SK-N-SH treated with all-trans-retinoic acid at 6 μM for 48 hours (cell line): ENCODE data around the gene TMEM40.

ENCODE experiments used
- ATAC-seq: fragments of 200-7000 bp; cut with Tn5 transposase; 3 replicates; pipeline ENCODE4 v1.9.1; 2020; ENCODE audit warnings: mild to moderate bottlenecking, moderate library complexity
- ARNTL ChIP-seq: fragments of 450-650 bp; formaldehyde crosslinking; IDR thresholded peaks from 2 replicates; pipeline ENCODE4 v1.5.0; 2020; ENCODE audit warnings: low read depth, mild to moderate bottlenecking, moderate library complexity, borderline replicate concordance
- BACH2 ChIP-seq: fragments of 250-450 bp; sonication (Bioruptor Pico); IDR thresholded peaks from 2 replicates; pipeline ENCODE4 v1.9.0; 2021; ENCODE audit warnings: mild to moderate bottlenecking, borderline replicate concordance
- CREB5 ChIP-seq: fragments of 250-450 bp; sonication (Bioruptor Pico); IDR thresholded peaks from 2 replicates; pipeline ENCODE4 v1.5.1; 2020; ENCODE audit warnings: low read depth, mild to moderate bottlenecking, moderate library complexity
- CSDC2 ChIP-seq: fragments of 250-450 bp; sonication (Bioruptor Pico); IDR thresholded peaks from 2 replicates; pipeline ENCODE4 v1.5.0; 2020; ENCODE audit warnings: mild to moderate bottlenecking, moderate library complexity
- CSRNP3 ChIP-seq: fragments of 250-450 bp; sonication (Bioruptor Pico); IDR thresholded peaks from 2 replicates; pipeline ENCODE4 v1.5.1; 2021; ENCODE audit warnings: mild to moderate bottlenecking, moderate library complexity
- ESRRG ChIP-seq: fragments of 250-450 bp; sonication (Bioruptor Pico); IDR thresholded peaks from 2 replicates; pipeline ENCODE4 v1.6.1; 2021; ENCODE audit warnings: mild to moderate bottlenecking
- ISL1 ChIP-seq: fragments of 250-450 bp; sonication (Bioruptor Pico); IDR thresholded peaks from 2 replicates; pipeline ENCODE4 v2.1.2; 2022; ENCODE audit warnings: mild to moderate bottlenecking, moderate library complexity
- OSR1 ChIP-seq: fragments of 250-450 bp; sonication (Bioruptor Pico); IDR thresholded peaks from 2 replicates; pipeline ENCODE4 v1.8.0; 2022; ENCODE audit warnings: moderate library complexity, mild to moderate bottlenecking, inconsistent platforms
- PATZ1 ChIP-seq: fragments of 250-450 bp; sonication (Bioruptor Pico); IDR thresholded peaks from 2 replicates; pipeline ENCODE4 v1.8.0; 2020; ENCODE audit warnings: mild to moderate bottlenecking, moderate library complexity, borderline replicate concordance
- POU6F1 ChIP-seq: fragments of 250-450 bp; sonication (Bioruptor Pico); IDR thresholded peaks from 2 replicates; pipeline ENCODE4 v1.8.0; 2021; ENCODE audit warnings: low read depth, mild to moderate bottlenecking, moderate library complexity, borderline replicate concordance
- PPARA ChIP-seq: fragments of 250-450 bp; sonication (Bioruptor Pico); IDR thresholded peaks from 2 replicates; pipeline ENCODE4 v1.5.0; 2020; ENCODE audit warnings: mild to moderate bottlenecking, borderline replicate concordance
- RARB ChIP-seq: fragments of 250-450 bp; sonication (Bioruptor Pico); IDR thresholded peaks from 2 replicates; pipeline ENCODE4 v1.8.0; 2021; ENCODE audit warnings: mild to moderate bottlenecking, moderate library complexity
- SNAI2 ChIP-seq: fragments of 250-450 bp; sonication (Bioruptor Pico); IDR thresholded peaks from 2 replicates; pipeline ENCODE4 v1.5.0; 2020; ENCODE audit warnings: mild to moderate bottlenecking, moderate library complexity
- TCF4 ChIP-seq: fragments of 250-450 bp; sonication (Bioruptor Pico); IDR thresholded peaks from 2 replicates; pipeline ENCODE4 v1.8.0; 2021; ENCODE audit warnings: mild to moderate bottlenecking, moderate library complexity, borderline replicate concordance
- TOX ChIP-seq: fragments of 250-450 bp; sonication (Bioruptor Pico); IDR thresholded peaks from 2 replicates; pipeline ENCODE4 v1.8.0; 2021; ENCODE audit warnings: mild to moderate bottlenecking, moderate library complexity, borderline replicate concordance
- TSHZ2 ChIP-seq: fragments of 250-450 bp; sonication (Bioruptor Pico); IDR thresholded peaks from 2 replicates; pipeline ENCODE4 v1.5.0; 2020; ENCODE audit warnings: mild to moderate bottlenecking, moderate library complexity
- ZC3H10 ChIP-seq: fragments of 250-450 bp; sonication (Bioruptor Pico); IDR thresholded peaks from 2 replicates; pipeline ENCODE4 v1.5.1; 2021; ENCODE audit warnings: mild to moderate bottlenecking, moderate library complexity
- ZFP3 ChIP-seq: fragments of 250-450 bp; sonication (Bioruptor Pico); IDR thresholded peaks from 2 replicates; pipeline ENCODE4 v1.5.0; 2020; ENCODE audit warnings: mild to moderate bottlenecking, moderate library complexity
- ZFP30 ChIP-seq: fragments of 450-650 bp; formaldehyde crosslinking; IDR thresholded peaks from 2 replicates; pipeline ENCODE4 v1.5.0; 2022; ENCODE audit warnings: mild to moderate bottlenecking, moderate library complexity
- ZNF565 ChIP-seq: fragments of 450-650 bp; formaldehyde crosslinking; conservative IDR thresholded peaks from 2 replicates; pipeline ENCODE4 v1.5.0; 2020; ENCODE audit warnings: low read depth, mild to moderate bottlenecking, moderate library complexity
- ZNF70 ChIP-seq: fragments of 450-650 bp; formaldehyde crosslinking; IDR thresholded peaks from 2 replicates; pipeline ENCODE4 v1.5.0; 2020; ENCODE audit warnings: mild to moderate bottlenecking, moderate library complexity
- ZNF8 ChIP-seq: fragments of 450-650 bp; formaldehyde crosslinking; IDR thresholded peaks from 2 replicates; pipeline ENCODE4 v1.5.0; 2020; ENCODE audit warnings: mild to moderate bottlenecking, moderate library complexity

Gene TMEM40

GRCh38 chr3:12729051-12729651, 29.9 kb downstream of the TMEM40 start:
- TF ChIP-seq PPARA (CRISPR knock-in tag) (no peak), ZFP30 (CRISPR knock-in tag) (no peak), TCF4 (no peak), ZNF565 (CRISPR knock-in tag) (no peak), RARB (no peak), ESRRG (CRISPR knock-in tag) (no peak), TSHZ2 (CRISPR knock-in tag) (no peak), OSR1 (no peak), BACH2 (no peak), ISL1 (no peak), TOX (CRISPR knock-in tag) (no peak), ZNF8 (no peak), ZNF70 (no peak), ARNTL (CRISPR knock-in tag) (no peak), SNAI2 (CRISPR knock-in tag) (no peak), PATZ1 (no peak), ZC3H10 (CRISPR knock-in tag) (no peak), CSDC2 (CRISPR knock-in tag) (no peak), POU6F1 (CRISPR knock-in tag) (no peak)
- peak; percentile 90 for ATAC-seq

GRCh38 chr3:12727937-12728336, 31.1 kb downstream of the TMEM40 start:
- ATAC-seq, result no peak
- TF ChIP-seq ARNTL (CRISPR knock-in tag) (no peak), TSHZ2 (CRISPR knock-in tag) (no peak)

- no peak for TF ChIP-seq ZFP3
- no peak for TF ChIP-seq CSRNP3 (CRISPR knock-in tag)
- no peak for TF ChIP-seq ZNF70
- no peak for TF ChIP-seq ZC3H10 (CRISPR knock-in tag)
- TF ChIP-seq PATZ1, result no peak
- no peak for TF ChIP-seq OSR1
- TF ChIP-seq BACH2, result no peak
- no peak for TF ChIP-seq CREB5 (CRISPR knock-in tag)
- TF ChIP-seq ARNTL (CRISPR knock-in tag), result no peak
- no peak for TF ChIP-seq ZFP30 (CRISPR knock-in tag)
- no peak for TF ChIP-seq RARB
- TF ChIP-seq TCF4, result no peak
- no peak for TF ChIP-seq PPARA (CRISPR knock-in tag)
- no peak for ATAC-seq
Observed at GRCh38 chr3:12727481-12727880, 31.6 kb downstream of the TMEM40 start.
